ENCODE measurements around the gene AKAP8. TPM values are rescaled to one million over a fixed set of nuclear protein-coding genes. Genes with fewer than 3 reads are reported as not detected.
A peak's percentile ranks its signal among the peaks of the same experiment; 100 is the strongest.

Gene AKAP8
- total RNA-seq, 2 experiments from 2014 or later, result 47.6 to 48.2 TPM

DNA sequence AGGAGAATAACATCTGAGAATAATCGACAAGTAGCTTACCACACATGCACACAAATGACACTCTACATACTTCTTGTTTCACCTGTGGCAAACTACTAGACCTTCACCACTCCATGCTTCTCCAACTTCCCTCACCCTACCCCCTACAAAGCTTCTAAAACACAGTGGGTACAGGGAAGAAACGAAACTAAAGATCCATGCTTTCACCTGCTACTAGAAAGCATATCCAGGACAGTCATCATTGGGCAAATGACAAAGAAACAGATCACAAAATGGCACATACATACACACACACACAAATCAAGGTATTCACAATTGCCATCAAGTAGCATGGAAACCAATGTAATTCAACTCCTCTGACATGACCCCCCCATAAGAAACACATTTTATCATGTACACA lies 57.8 kb downstream of the AKAP8 start:
- no peaks in the 10 kb centered on the region for H3K27me3 Mint-ChIP-seq
- ChIA-PET CTCF (interaction anchor here (1.1 kb wide), 1 partner anchor 13 kb away, joined by 3 read pairs; no protein-coding TSS in a partner anchor), POLR2A (interaction anchor here (2.5 kb wide), 1 partner anchor 9 kb away, joined by 9 read pairs; no protein-coding TSS in a partner anchor)
- H3K27ac Mint-ChIP-seq, result peak overlapping the region; percentile 52
- intact Hi-C loops (cut with micrococcal nuclease), result no loop called here
- no peak overlapping the region for H3K4me3 Mint-ChIP-seq
- TF ChIP-seq, protein P1, sequence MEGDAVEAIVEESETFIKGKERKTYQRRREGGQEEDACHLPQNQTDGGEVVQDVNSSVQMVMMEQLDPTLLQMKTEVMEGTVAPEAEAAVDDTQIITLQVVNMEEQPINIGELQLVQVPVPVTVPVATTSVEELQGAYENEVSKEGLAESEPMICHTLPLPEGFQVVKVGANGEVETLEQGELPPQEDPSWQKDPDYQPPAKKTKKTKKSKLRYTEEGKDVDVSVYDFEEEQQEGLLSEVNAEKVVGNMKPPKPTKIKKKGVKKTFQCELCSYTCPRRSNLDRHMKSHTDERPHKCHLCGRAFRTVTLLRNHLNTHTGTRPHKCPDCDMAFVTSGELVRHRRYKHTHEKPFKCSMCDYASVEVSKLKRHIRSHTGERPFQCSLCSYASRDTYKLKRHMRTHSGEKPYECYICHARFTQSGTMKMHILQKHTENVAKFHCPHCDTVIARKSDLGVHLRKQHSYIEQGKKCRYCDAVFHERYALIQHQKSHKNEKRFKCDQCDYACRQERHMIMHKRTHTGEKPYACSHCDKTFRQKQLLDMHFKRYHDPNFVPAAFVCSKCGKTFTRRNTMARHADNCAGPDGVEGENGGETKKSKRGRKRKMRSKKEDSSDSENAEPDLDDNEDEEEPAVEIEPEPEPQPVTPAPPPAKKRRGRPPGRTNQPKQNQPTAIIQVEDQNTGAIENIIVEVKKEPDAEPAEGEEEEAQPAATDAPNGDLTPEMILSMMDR (IDR thresholded peaks at IDR 0.05), result no peak
- no peak for DNase-seq
- H3K4me1 Mint-ChIP-seq (ENCODE audit: low read depth), result peaks cover 88% of the 10 kb centered on the region
- peaks cover 2% of the 10 kb centered on the region for H3K9me3 Mint-ChIP-seq
- H3K36me3 Mint-ChIP-seq (ENCODE audit: low read depth), result peaks cover 18% of the 10 kb centered on the region
- ATAC-seq, result no peak

DNA sequence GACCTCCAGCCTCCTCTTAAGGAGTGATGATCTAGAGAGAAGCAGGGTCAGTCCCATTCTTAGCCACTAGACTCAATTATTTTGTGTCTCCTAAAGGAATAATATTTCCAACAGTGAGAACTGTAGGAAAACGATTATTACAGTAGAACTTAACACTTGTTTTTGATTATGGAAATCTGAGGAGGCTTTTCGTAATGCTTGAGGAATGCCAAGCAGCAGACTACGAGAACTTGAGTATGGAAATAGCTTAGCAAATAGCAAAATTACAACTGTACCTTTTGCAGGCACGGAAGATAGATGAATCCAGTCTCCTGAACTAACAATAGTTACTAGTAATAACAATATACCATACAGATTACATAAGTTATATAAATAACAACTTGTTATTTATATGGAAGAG lies 59.5 kb downstream of the AKAP8 start:
- DNase-seq (no peak), ATAC-seq (no peak)
- intact Hi-C loops (cut with micrococcal nuclease), result no loop called here
- Mint-ChIP-seq H3K27ac (peak overlapping the region; percentile 63), H3K9me3 (peaks cover 2% of the 10 kb centered on the region), H3K36me3 (ENCODE audit: low read depth) (peaks cover 21% of the 10 kb centered on the region), H3K4me3 (no peak overlapping the region), H3K4me1 (ENCODE audit: low read depth) (peaks cover 86% of the 10 kb centered on the region), H3K27me3 (no peaks in the 10 kb centered on the region)
- CTCF ChIA-PET, result interaction anchor here (1.4 kb wide), 1 partner anchor 10 kb away, joined by 3 read pairs; no protein-coding TSS in a partner anchor
- POLR2A ChIA-PET, result interaction anchor here (1.3 to 2.5 kb wide), 3 partner anchors 11 to 37 kb away, joined by 4 to 9 read pairs (median 9); no protein-coding TSS in a partner anchor
- TF ChIP-seq, protein P1 (IDR thresholded peaks at IDR 0.05), result no peak

DNA sequence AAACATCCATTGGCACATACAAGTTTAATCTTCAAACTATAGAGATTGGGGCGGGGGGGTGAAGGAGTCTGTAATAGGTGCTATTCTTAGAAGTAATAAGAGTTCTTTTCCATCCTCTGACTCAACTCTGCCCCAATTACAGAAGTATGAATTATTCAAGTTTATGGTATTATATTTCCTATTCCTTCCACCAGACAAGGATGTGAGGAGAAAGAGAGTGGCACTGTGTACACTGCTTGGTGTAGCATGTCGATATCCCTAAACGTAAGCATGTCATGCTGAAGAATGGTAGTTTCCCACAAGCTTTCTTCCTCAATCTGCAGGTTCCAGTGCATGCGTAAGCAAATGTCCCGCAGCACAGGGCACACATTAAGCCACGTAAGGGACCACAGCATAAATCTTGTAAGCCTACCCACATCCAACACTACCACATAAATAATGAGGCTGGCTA lies 61.3 kb downstream of the AKAP8 start:
- Mint-ChIP-seq H3K4me3 (peak overlapping the region; percentile 7), H3K36me3 (ENCODE audit: low read depth) (peaks cover 27% of the 10 kb centered on the region), H3K27ac (peak overlapping the region; percentile 76), H3K4me1 (ENCODE audit: low read depth) (peaks cover 84% of the 10 kb centered on the region), H3K9me3 (peaks cover under 1% of the 10 kb centered on the region), H3K27me3 (no peaks in the 10 kb centered on the region)
- CTCF ChIA-PET, result no interaction called here
- POLR2A ChIA-PET, result interaction anchor here (1.1 to 2.7 kb wide), 4 partner anchors 11 to 75 kb away, joined by 3 to 14 read pairs (median 6); no protein-coding TSS in a partner anchor
- DNase-seq, result peak; percentile 45
- TF ChIP-seq, protein P1 (IDR thresholded peaks at IDR 0.05), result no peak
- intact Hi-C loops (cut with micrococcal nuclease), result no loop called here
- peak; percentile 60 for ATAC-seq

DNA sequence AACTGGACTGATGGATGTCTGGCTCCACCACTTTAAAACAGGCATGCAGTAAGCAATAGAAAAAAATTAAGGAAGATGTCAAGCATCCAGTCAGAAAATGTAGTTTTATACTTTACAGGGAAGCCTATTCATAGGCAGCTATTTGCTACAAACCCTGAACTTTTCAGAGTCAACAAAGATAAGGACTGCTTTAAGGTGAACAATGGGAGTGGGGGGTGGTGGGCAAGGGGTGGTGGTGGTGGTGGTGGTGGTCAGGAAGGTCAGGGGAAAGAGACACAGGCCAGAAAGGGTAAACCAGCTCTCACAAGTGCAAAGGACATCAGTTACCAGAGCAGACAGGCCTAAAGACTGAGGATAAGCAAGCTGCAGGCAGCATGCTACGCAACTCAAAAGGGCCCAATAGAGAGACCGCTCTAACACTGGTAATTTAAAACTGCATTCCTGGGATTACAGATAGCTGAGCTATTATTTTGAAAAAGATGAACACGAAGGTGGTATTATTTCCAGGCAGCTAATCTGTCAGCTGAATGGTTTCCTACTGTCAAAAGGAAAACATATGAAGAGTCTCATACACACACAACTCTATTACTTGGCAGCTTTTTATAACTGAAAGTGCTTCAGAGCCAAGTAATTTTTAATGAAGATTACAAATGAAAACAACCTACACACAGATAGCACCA lies 62.1 kb downstream of the AKAP8 start:
- no peak overlapping the region for H3K4me3 Mint-ChIP-seq

More for the DNA sequence above, 62.1 kb downstream of the AKAP8 start:
- TF ChIP-seq, protein P1 (IDR thresholded peaks at IDR 0.05), result no peak
- no peaks in the 10 kb centered on the region for H3K27me3 Mint-ChIP-seq
- ChIA-PET CTCF (interaction anchor here (1.1 to 1.5 kb wide), 4 partner anchors 8 to 29 kb away, joined by 3 to 6 read pairs (median 4); no protein-coding TSS in a partner anchor), POLR2A (interaction anchor here (0.6 to 2.7 kb wide), 10 partner anchors 12 to 74 kb away, joined by 3 to 14 read pairs (median 3); partner anchors contain the start of gene BRD4)
- peaks cover 83% of the 10 kb centered on the region for H3K4me1 Mint-ChIP-seq (ENCODE audit: low read depth)
- no peaks in the 10 kb centered on the region for H3K9me3 Mint-ChIP-seq
- DNase-seq (no peak), ATAC-seq (no peak)
- H3K27ac Mint-ChIP-seq, result peak overlapping the region; percentile 76
- intact Hi-C loops (cut with micrococcal nuclease), result no loop called here
- H3K36me3 Mint-ChIP-seq (ENCODE audit: low read depth), result peaks cover 26% of the 10 kb centered on the region
